Endothelial cell of umbilical vein (primary cell): ENCODE data around the gene EIF2B5. TPM values are rescaled to one million over a fixed set of nuclear protein-coding genes. Genes with fewer than 3 reads are reported as not detected.

ENCODE experiments used
- BruUV-seq: library from RNA; stranded (reverse); fragments of 400-500 nt; replicated peaks from 2 replicates; lab custom pipeline; 2021; lab: Mats Ljungman, UMichigan
- CTCF ChIA-PET: fragments of 300-600, 350-600 bp; sonication (Branson Sonifier 250); formaldehyde crosslinking; loops from one replicate; lab custom pipeline; 2021; ENCODE audit warnings: antibody characterized with exemption, inconsistent platforms; lab: Charles Lee
- POLR2A ChIA-PET: fragments of 300-600, 350-600 bp; sonication (Branson Sonifier 250); formaldehyde crosslinking; loops from one replicate; lab custom pipeline; 2021; ENCODE audit warnings: antibody characterized with exemption, inconsistent platforms; lab: Charles Lee
- DNase-seq: peaks from one replicate; pipeline ENCODE4 v3.0.0-alpha.2; 2011; ENCODE audit warnings: low read depth, low spot score
- FAIRE-seq: peaks from 2 replicates; lab custom pipeline; 2011; peaks lifted over from hg19 to GRCh38; lab: Jason Lieb, UNC
- H2AFZ ChIP-seq: 2 replicates; pipeline ENCODE4 v1.6.0; 2012; ENCODE audit warnings: low read depth, low read length, control low read depth, inconsistent platforms
- H3K27ac ChIP-seq: 2 replicates; pipeline ENCODE4 v1.5.1; 2011; ENCODE audit warnings: low read depth, mild to moderate bottlenecking, control low read depth, low read length, moderate library complexity; ENCODE audit not compliant: insufficient read depth
- H3K27me3 ChIP-seq, 2 experiments: 2 replicates each; pipeline versions ENCODE4 v1.6.0 to v1.6.1; 2011; ENCODE audit warnings: low read length in 2 of 2, mixed read lengths in 1 of 2; ENCODE audit not compliant: control insufficient read depth in 2 of 2, insufficient read depth in 2 of 2
- H3K36me3 ChIP-seq, 2 experiments: 2 replicates in 1 of 2; 3 replicates in 1 of 2; pipeline ENCODE4 v1.5.1; 2011; ENCODE audit warnings: low read length in 2 of 2, mild to moderate bottlenecking in 1 of 2, moderate library complexity in 1 of 2; ENCODE audit not compliant: control insufficient read depth in 2 of 2, insufficient read depth in 2 of 2; ENCODE audit errors: extremely low read depth in 1 of 2
- H3K4me1 ChIP-seq: 3 replicates; pipeline ENCODE4 v1.5.1; 2011; ENCODE audit warnings: mild to moderate bottlenecking, low read length; ENCODE audit not compliant: control insufficient read depth, insufficient read depth; ENCODE audit errors: extremely low read depth
- H3K4me2 ChIP-seq: 2 replicates; pipeline ENCODE4 v1.6.1; 2011; ENCODE audit warnings: low read length, control low read depth, mixed read lengths; ENCODE audit not compliant: insufficient read depth
- H3K4me3 ChIP-seq, 3 experiments: fragments of 200-600 bp in 1 of 3; sonication (generic), shearing (Covaris generic) in 1 of 3; replicated peaks in 1 of 3; 2 replicates each; pipeline ENCODE4 v1.5.1; 2011 to 2016; ENCODE audit warnings: control low read depth in 3 of 3, low read length in 3 of 3, mild to moderate bottlenecking in 2 of 3, inconsistent platforms in 1 of 3, low read depth in 1 of 3, moderate library complexity in 1 of 3; ENCODE audit not compliant: insufficient read depth in 1 of 3
- H3K79me2 ChIP-seq: 2 replicates; pipeline ENCODE4 v1.6.0; 2012; ENCODE audit warnings: low read length, inconsistent platforms; ENCODE audit not compliant: control insufficient read depth, insufficient read depth
- H3K9ac ChIP-seq: replicated peaks from 2 replicates; pipeline ENCODE3; 2011; ENCODE audit warnings: low read length, control low read depth; ENCODE audit not compliant: insufficient read depth; ENCODE audit errors: extremely low read depth
- H3K9me1 ChIP-seq: replicated peaks from 3 replicates; pipeline ENCODE4 v1.6.0; 2011; ENCODE audit warnings: mild to moderate bottlenecking, low read length; ENCODE audit not compliant: control insufficient read depth, insufficient read depth; ENCODE audit errors: extremely low read depth
- H3K9me3 ChIP-seq: replicated peaks from 2 replicates; pipeline ENCODE4 v1.5.1; 2012; ENCODE audit warnings: low read length, inconsistent platforms; ENCODE audit not compliant: control insufficient read depth, insufficient read depth
- H4K20me1 ChIP-seq: replicated peaks from 2 replicates; pipeline ENCODE3; 2011; ENCODE audit warnings: mild to moderate bottlenecking, low read length; ENCODE audit not compliant: control insufficient read depth, insufficient read depth; ENCODE audit errors: extremely low read depth
- EZH2 ChIP-seq: IDR thresholded peaks from 2 replicates; pipeline ENCODE4 v1.6.1; 2012; ENCODE audit warnings: borderline replicate concordance, low read depth, mild to moderate bottlenecking, moderate library complexity, low read length, inconsistent platforms; ENCODE audit not compliant: severe bottlenecking
- JUN ChIP-seq: IDR thresholded peaks from 2 replicates; pipeline ENCODE4 v1.6.1; 2011; ENCODE audit warnings: borderline replicate concordance, low read depth; ENCODE audit not compliant: insufficient read length, insufficient read depth
- MYC ChIP-seq: IDR thresholded peaks from one replicate; pipeline ENCODE4 v1.6.1; 2011; ENCODE audit warnings: mild to moderate bottlenecking, low read depth, low read length
- POLR2A ChIP-seq: IDR thresholded peaks from 2 replicates; pipeline ENCODE4 v1.6.1; 2012; ENCODE audit warnings: low read depth, mild to moderate bottlenecking, control low read depth, low read length
- POLR2AphosphoS5 ChIP-seq: IDR thresholded peaks from 2 replicates; pipeline ENCODE4 v1.6.1; 2012; ENCODE audit warnings: low read depth, mild to moderate bottlenecking, control low read depth, low read length, moderate library complexity; ENCODE audit not compliant: insufficient read depth
- dilution Hi-C: fragments of 300-500 bp; cut with MboI; formaldehyde crosslinking; loops from one replicate; pipeline ENCODE4 v1.15.0; 2019; ENCODE audit warnings: low sequenced_read_pairs; ENCODE audit not compliant: extremely low pct_ligation_motif_present
- intact Hi-C: fragments of 100-400 bp; cut with micrococcal nuclease; formaldehyde crosslinking; loops from one replicate; pipeline ENCODE4 v1.10.0; 2022
- polyA plus RNA-seq, 4 experiments: library from polyadenylated mRNA; depleted of rRNA in 3 of 4; stranded (reverse) in 3 of 4; unstranded in 1 of 4; fragments of >200 nt; gene quantifications; 2 replicates each; pipeline versions ENCODE4 v1.2.1 to v1.2.3, GENCODE V29; 2011 to 2012; ENCODE audit warnings: missing spikeins in 1 of 4
- total RNA-seq: library from RNA; stranded (reverse); gene quantifications from 2 replicates; pipeline ENCODE4 v1.2.3, GENCODE V29; 2021
- TF ChIP-seq, protein P1 (sequence below), 2 donors: IDR thresholded peaks; 1 replicate in 1 of 2; 2 replicates in 1 of 2; pipeline ENCODE4 v1.5.1; 2011; ENCODE audit warnings: low read length in 2 of 2, mild to moderate bottlenecking in 2 of 2, moderate library complexity in 2 of 2, control low read depth in 1 of 2, inconsistent platforms in 1 of 2, low read depth in 1 of 2; ENCODE audit not compliant: insufficient read depth in 1 of 2; ENCODE audit errors: extremely low read depth in 1 of 2
- TF ChIP-seq, protein P2 (sequence below): IDR thresholded peaks from 2 replicates; pipeline ENCODE4 v1.6.1; 2011; ENCODE audit not compliant: insufficient read depth, insufficient read length

Gene EIF2B5
- total and polyA plus RNA-seq, 2 donors (not counting 3 experiments of a cell fraction or from before 2014, with no cell fraction given), result 42.7 to 44.7 TPM

DNA sequence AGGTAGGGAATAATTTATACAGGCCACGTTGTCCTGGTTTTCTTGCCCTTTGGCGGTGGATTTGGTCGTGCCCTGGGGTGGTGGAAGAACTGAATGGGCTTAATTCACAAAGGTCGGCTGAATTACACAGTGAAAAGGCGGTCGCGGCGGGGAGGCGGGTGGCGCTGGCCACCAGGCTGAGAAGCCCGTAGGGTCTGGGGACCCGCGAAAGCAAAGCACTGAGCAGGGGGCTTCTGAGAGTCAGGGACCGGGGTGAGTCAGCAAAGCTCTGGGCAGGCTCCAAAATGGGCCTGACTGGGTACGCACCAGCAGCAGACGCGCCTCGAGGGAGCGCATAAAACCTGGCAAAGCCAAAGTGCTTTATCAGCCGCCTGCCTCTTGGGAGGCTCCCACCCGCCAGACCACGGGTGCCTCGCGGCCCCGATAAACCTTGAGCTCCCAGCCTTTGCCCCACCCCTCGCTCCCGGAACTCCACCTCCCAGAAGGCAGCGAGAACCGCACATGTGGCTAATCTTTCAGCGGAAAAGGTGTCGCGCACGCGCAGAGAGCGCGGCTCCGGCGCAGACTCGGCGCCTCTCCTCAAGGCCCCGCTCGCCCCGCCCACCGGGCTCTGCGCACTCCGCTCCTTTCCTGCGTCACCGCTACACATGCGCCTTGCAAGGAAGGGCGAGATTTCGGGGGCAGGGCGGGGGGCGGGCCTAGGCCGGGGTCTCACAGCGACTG is 50.5 kb downstream of the EIF2B5 start:
- peak; percentile 99 for FAIRE-seq
- CTCF ChIA-PET, result interaction anchor here (0.6 to 3.7 kb wide), 8 partner anchors 9 to 290 kb away, joined by 3 to 25 read pairs (median 7); partner anchors contain the start of genes DVL3 and EEF1AKMT4
- peaks cover 25% of the 10 kb centered on the region for H3K79me2 ChIP-seq

More for the DNA sequence above, 50.5 kb downstream of the EIF2B5 start:
- H4K20me1 ChIP-seq, result no peaks in the 10 kb centered on the region
- BruUV-seq, result TSS peak; percentile 94
- dilution Hi-C loops, result no loop called here
- H3K9me3 ChIP-seq, result no peaks in the 10 kb centered on the region
- DNase-seq, result peak; percentile 99
- H3K4me3 ChIP-seq, result peak overlapping the region; percentile 5 to 92 (median 54)
- POLR2A ChIA-PET, result interaction anchor here (1.0 to 1.2 kb wide), 2 partner anchors 9 to 12 kb away, joined by 5 read pairs; no protein-coding TSS in a partner anchor
- peak overlapping the region; percentile 48 for H3K9ac ChIP-seq
- intact Hi-C loops, result loop anchor here (1.0 to 5.0 kb wide), 7 partner anchors 9 to 291 kb away; partner anchors contain the start of genes EIF2B5 and VWA5B2
- H3K36me3 ChIP-seq, result peaks cover 26 to 53% of the 10 kb centered on the region in 2 experiments
- TF ChIP-seq JUN, result no peak
- peak; percentile 68 for TF ChIP-seq MYC
- TF ChIP-seq, protein P1, sequence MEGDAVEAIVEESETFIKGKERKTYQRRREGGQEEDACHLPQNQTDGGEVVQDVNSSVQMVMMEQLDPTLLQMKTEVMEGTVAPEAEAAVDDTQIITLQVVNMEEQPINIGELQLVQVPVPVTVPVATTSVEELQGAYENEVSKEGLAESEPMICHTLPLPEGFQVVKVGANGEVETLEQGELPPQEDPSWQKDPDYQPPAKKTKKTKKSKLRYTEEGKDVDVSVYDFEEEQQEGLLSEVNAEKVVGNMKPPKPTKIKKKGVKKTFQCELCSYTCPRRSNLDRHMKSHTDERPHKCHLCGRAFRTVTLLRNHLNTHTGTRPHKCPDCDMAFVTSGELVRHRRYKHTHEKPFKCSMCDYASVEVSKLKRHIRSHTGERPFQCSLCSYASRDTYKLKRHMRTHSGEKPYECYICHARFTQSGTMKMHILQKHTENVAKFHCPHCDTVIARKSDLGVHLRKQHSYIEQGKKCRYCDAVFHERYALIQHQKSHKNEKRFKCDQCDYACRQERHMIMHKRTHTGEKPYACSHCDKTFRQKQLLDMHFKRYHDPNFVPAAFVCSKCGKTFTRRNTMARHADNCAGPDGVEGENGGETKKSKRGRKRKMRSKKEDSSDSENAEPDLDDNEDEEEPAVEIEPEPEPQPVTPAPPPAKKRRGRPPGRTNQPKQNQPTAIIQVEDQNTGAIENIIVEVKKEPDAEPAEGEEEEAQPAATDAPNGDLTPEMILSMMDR (IDR thresholded peaks at IDR 0.05; ENCODE audit: extremely low read depth in 1 of 2, insufficient read depth in 1 of 2, low read depth in 1 of 2, low read length in 2 of 2), result no peak
- TF ChIP-seq, protein P2, sequence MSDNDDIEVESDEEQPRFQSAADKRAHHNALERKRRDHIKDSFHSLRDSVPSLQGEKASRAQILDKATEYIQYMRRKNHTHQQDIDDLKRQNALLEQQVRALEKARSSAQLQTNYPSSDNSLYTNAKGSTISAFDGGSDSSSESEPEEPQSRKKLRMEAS, result peak; percentile 87
- TF ChIP-seq POLR2A, result peak; percentile 87
- TF ChIP-seq POLR2AphosphoS5, result peak; percentile 94
- no peak for TF ChIP-seq EZH2
- H3K4me1 ChIP-seq, result peaks cover 14% of the 10 kb centered on the region
- H3K27me3 ChIP-seq, result no peaks in the 10 kb centered on the region
- H3K4me2 ChIP-seq, result peak overlapping the region; percentile 33
- H3K27ac ChIP-seq, result peak overlapping the region; percentile 64
- H3K9me1 ChIP-seq, result no peaks in the 10 kb centered on the region
- peak overlapping the region; percentile 3 for H2AFZ ChIP-seq
